Fibroblast of lung (primary cell): ENCODE measurements around the gene DDX10.

ENCODE experiments used
- CTCF ChIP-seq, 2 donors: IDR thresholded peaks in 1 of 2; conservative IDR thresholded peaks in 1 of 2; 1 replicate in 1 of 2; 2 replicates in 1 of 2; pipeline ENCODE4 v1.5.1; 2011 to 2012; ENCODE audit warnings: low read length in 2 of 2, control low read depth in 1 of 2, inconsistent platforms in 1 of 2, low read depth in 1 of 2, mild to moderate bottlenecking in 1 of 2
- EZH2 ChIP-seq: IDR thresholded peaks from 2 replicates; pipeline ENCODE4 v1.5.1; 2012; ENCODE audit warnings: low read length, control low read depth, mild to moderate bottlenecking; ENCODE audit errors: missing control alignments

GRCh38 chr11:108734956-108735559 lies 70.2 kb downstream of the DDX10 start:
- peak; percentile 15 to 49 for TF ChIP-seq CTCF (conservative IDR thresholded peaks at IDR 0.05 in 1 of 2, IDR thresholded peaks at IDR 0.05 in 1 of 2; ENCODE audit: low read depth in 1 of 2, low read length in 2 of 2)
- TF ChIP-seq EZH2: no peak
